ENCODE measurements around the gene MACC1. TPM values are rescaled to one million over a fixed set of nuclear protein-coding genes. Genes with fewer than 3 reads are reported as not detected.
A peak's percentile ranks its signal among the peaks of the same experiment; 100 is the strongest.
"Not testable (repeated sequence)": the region's sequence is repeated elsewhere in the genome, so short reads cannot be mapped to it uniquely, and the experiment has no call there.

Gene MACC1
- total RNA-seq, 1 experiment from 2014 or later: 0.21 TPM

DNA sequence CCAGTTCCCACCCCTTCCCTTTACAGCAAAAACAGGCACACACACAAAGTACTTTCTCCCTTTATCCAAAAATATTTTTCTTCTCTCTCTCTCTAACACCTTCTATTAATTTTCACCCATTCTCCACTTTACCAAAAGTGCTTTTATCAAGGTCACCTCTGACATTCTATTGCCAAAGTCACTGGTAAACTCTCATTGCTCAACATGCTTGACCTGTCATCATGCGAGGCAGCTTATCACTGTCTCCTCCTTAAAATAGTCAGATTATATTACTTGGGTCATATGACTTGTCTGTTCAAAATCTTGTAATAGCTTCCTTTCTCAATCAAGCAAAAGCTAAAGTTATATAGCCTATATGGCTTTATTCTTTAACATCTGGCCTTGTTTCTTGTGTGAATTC is 28.6 kb downstream of the MACC1 start:
- H3K36me3 ChIP-seq (replicated peaks; ENCODE audit: control insufficient read depth, insufficient read depth, low read length): no peaks in the 10 kb centered on the region
- no peak for DNase-seq
- H3K27me3 ChIP-seq (ENCODE audit: control insufficient read depth, insufficient read depth, low read length): no peaks in the 10 kb centered on the region
- no peak overlapping the region for H3K4me3 ChIP-seq (ENCODE audit: insufficient read depth, low read depth, low read length)

DNA sequence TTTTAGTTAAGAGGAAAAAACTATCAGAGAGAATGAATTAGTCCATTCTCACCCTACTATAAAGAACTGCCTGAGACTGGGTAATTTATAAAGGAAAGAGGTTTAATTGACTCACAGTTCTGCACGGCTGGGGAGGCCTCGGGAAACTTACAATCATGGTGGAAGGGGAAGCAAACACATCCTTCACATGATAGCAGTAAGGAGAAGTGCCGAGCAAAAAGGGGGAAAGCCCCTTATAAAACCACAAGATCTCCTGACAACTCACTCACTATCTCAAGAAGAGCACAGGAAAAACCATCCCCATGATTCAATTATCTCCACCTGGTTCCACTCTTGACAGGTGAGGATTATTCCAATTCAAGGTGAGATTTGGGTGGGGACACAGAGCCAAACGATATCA is 29.3 kb downstream of the MACC1 start:
- not testable (repeated sequence) for H3K4me3 ChIP-seq (ENCODE audit: insufficient read depth, low read depth, low read length); H3K27me3 ChIP-seq (ENCODE audit: control insufficient read depth, insufficient read depth, low read length); DNase-seq; H3K36me3 ChIP-seq (replicated peaks; ENCODE audit: control insufficient read depth, insufficient read depth, low read length)

DNA sequence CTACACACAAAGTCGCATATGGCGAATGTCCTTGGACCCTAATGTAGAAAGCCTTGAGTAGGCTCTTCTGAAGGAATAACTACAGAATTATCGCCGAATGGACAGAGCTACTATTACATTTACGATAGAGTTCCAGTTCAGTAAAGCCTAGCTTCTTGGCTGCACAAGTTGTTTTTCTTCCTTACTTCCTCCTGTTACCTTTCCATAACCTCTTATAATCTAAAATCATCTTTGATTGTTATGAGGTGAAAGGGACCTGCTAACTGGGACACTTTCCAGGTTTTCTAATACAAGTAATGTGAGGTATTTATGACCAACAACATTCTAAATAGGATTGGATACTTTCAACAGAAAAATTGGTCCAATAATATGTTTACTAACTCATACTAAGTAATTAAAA is 31.2 kb downstream of the MACC1 start:
- Histone ChIP-seq H3K27me3 (ENCODE audit: control insufficient read depth, insufficient read depth, low read length) (no peaks in the 10 kb centered on the region), H3K4me3 (ENCODE audit: insufficient read depth, low read depth, low read length) (no peak overlapping the region), H3K36me3 (replicated peaks; ENCODE audit: control insufficient read depth, insufficient read depth, low read length) (no peaks in the 10 kb centered on the region)
- no peak for DNase-seq

DNA sequence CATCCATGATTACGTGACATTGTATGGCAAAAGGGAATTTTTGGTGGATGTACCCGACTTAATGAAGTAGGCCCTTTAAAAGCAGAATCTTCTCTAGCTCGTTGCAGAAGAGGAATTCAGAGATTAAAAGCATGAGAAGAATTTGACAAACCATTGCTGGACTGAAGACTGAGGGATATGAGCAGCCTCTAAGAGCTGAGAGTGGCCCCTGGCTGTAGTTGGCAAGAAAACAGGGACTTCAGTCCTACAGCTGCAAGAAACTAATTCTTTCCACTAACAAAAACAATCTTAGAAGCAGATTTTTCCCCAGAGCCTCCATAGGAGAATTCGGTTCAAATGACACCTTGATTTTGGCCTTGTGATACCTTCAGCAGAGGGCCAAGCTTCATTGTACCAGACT is 34.1 kb downstream of the MACC1 start:
- no peak for DNase-seq
- Histone ChIP-seq H3K27me3 (ENCODE audit: control insufficient read depth, insufficient read depth, low read length) (no peaks in the 10 kb centered on the region), H3K4me3 (ENCODE audit: insufficient read depth, low read depth, low read length) (no peak overlapping the region), H3K36me3 (replicated peaks; ENCODE audit: control insufficient read depth, insufficient read depth, low read length) (no peaks in the 10 kb centered on the region)

DNA sequence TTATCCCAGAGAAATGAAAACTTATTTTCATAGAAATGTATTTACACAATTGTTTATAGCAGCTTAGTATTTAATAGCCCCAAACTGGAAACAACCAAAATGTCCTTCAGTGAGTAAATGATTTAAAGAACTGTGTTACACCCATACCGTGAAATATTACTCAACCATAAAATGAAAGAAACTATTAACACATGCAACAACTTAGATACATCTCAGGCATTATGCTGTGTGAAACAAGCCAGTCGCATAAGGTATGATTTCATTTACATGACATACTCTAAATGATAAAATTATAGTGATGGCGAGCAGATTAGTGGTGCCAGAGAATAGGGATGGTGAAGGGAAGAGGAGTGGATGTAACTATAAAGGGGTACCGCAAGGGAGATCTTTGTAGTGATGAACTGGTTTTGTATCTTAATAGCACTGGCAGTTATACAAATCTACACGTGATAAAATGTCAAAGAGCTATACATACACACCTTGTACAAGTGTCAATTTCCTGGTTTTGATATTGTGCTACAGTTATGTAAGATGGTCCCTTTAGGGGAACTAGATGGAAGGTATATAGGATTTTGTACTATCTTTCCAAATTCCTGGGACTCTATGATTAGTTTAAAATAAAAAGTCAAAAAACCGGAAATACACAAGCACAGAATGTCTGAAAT is 40.5 kb downstream of the MACC1 start:
- Histone ChIP-seq H3K4me3 (ENCODE audit: insufficient read depth, low read depth, low read length) (no peak overlapping the region), H3K27me3 (ENCODE audit: control insufficient read depth, insufficient read depth, low read length) (no peaks in the 10 kb centered on the region), H3K36me3 (replicated peaks; ENCODE audit: control insufficient read depth, insufficient read depth, low read length) (no peaks in the 10 kb centered on the region)
- DNase-seq: no peak

DNA sequence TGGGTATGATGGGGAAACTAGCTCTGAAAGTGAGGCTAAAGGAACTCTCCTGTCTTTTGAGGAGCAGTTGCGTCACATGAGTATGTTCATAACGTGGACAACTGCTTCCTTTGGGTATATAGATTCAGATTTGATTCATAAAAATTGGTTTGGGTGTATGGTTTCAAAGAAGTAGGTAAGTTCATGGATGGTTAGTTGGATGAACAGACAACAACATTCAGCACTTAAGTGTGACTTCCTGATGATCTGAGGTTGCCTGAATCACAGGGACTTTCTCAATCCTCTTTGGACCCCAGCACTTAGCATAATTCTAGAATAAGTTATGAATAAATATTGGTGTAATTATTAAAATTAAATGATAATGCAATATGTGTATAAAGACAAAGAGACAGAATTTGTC is 43.4 kb downstream of the MACC1 start:
- Histone ChIP-seq H3K36me3 (replicated peaks; ENCODE audit: control insufficient read depth, insufficient read depth, low read length) (no peaks in the 10 kb centered on the region), H3K4me3 (ENCODE audit: insufficient read depth, low read depth, low read length) (no peak overlapping the region), H3K27me3 (ENCODE audit: control insufficient read depth, insufficient read depth, low read length) (no peaks in the 10 kb centered on the region)
- no peak for DNase-seq

DNA sequence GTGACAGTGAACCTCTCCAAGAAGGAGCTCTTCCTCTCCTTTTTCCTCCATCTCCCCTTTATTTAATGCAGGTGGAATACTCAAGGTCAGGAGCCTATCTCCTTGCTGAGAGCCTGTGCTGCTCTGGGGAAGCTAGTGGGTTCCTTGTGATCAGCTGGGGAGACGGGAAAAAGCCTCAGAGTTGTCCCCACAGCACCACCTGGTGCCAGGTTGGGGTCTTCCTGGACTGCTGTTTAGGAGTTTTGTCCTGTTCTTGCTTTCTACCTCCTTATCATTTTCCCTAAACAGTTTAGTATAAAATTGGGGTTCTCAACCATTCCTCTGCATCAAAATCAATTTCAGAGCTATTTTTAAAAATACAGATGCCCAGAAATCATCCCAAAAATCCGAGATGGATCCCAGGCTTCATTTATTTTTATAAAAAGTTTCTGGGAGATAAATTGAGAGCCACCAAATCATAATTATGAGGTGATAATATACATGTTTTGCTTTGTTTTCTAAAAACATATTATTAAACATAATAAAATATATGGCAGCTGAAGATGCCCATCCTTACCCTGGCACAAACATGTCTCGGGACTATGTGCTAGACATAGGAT is 44.3 kb downstream of the MACC1 start:
- Histone ChIP-seq H3K36me3 (replicated peaks; ENCODE audit: control insufficient read depth, insufficient read depth, low read length) (no peaks in the 10 kb centered on the region), H3K27me3 (ENCODE audit: control insufficient read depth, insufficient read depth, low read length) (no peaks in the 10 kb centered on the region), H3K4me3 (ENCODE audit: insufficient read depth, low read depth, low read length) (no peak overlapping the region)
- peak; percentile 58 for DNase-seq

DNA sequence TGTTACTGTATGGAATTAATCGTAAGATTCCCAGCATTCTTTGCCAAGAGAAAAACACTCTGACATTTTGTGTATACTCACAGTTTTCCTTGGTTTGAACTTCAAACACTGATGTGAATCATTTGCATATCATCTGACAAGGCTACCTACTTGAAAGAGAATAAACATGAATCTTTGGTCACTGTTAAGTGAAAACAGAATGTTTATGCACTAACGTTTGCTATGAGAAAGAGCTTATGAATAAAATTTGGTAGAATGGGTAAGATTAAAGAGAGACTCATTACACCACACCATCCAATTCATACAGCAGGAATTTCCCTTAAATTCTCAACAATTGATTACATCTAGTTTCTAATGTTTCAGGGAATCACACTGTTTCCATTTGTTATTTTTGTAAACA is 46.6 kb downstream of the MACC1 start:
- no peaks in the 10 kb centered on the region for H3K36me3 ChIP-seq (replicated peaks; ENCODE audit: control insufficient read depth, insufficient read depth, low read length)
- no peak overlapping the region for H3K4me3 ChIP-seq (ENCODE audit: insufficient read depth, low read depth, low read length)
- no peaks in the 10 kb centered on the region for H3K27me3 ChIP-seq (ENCODE audit: control insufficient read depth, insufficient read depth, low read length)
- no peak for DNase-seq

DNA sequence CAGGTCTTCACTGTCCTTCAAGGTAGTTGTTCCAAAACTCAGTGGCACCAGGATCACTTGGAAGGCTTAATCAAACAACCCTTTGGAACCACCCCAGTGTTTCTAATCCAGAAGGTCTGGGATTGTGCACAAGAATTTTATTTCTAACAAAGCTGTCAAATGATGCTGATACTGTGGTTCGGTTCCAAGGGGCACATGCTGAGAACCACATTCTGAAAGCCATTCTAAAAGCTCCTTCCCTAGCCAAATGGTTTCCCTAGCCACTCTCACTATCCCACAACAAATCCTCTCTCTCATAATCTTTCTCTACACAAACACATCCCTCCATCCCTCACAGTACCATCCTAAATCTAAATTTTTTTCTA is 52.1 kb downstream of the MACC1 start:
- Histone ChIP-seq H3K27me3 (ENCODE audit: control insufficient read depth, insufficient read depth, low read length) (no peaks in the 10 kb centered on the region), H3K4me3 (ENCODE audit: insufficient read depth, low read depth, low read length) (no peak overlapping the region), H3K36me3 (replicated peaks; ENCODE audit: control insufficient read depth, insufficient read depth, low read length) (no peaks in the 10 kb centered on the region)
- no peak for DNase-seq

DNA sequence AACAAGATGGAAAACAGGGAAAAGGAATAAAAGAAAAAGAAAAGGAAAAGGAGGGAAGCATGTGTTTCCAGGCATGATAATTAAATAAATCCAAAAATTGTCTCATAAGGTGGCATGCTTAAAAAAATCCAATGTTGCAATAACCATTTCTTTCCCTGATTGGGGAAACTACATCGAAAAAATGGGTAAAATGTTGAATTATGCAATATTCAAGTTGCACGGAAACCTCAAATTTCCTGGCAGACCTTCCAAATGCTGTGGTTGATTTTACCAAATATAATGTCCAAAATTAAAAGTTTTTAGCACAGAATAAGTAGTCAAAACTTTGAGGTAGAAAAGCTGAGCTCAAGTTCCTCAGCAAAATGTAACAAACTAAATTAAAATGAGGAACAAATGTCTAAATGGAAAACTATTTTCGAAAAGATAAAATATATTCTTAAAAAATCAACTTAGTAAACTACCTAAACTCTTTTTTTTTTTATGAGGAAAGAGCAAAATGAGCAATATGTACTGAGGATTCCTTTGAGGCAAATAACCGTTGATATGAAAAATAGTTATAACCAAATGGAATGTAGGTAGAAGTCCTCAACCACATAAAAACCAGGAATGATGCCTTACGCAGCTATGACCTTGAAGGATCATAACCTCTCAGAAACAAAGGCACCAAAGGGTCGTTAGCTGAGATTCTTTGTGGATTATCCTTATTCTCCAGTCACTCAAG is 52.6 kb downstream of the MACC1 start:
- no peak for DNase-seq
- Histone ChIP-seq H3K27me3 (ENCODE audit: control insufficient read depth, insufficient read depth, low read length) (no peaks in the 10 kb centered on the region), H3K4me3 (ENCODE audit: insufficient read depth, low read depth, low read length) (no peak overlapping the region), H3K36me3 (replicated peaks; ENCODE audit: control insufficient read depth, insufficient read depth, low read length) (no peaks in the 10 kb centered on the region)

DNA sequence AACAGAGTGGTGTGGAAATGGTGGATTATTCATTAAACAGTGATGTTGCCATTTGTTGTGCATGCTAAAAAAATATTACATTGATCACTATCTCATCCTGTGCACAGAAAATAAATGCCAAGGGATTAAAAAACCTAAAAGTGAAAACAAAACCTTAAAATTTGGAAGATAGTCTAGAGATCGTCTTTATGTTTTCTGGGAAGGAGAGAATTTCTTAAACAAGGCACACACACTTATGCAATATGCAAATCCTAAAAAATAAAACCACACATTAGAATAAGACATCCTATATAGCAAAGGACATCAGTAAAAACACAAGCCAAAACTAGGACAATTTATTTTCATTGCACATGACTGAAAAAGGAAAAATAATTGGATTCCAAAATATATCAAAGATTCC is 54.5 kb downstream of the MACC1 start:
- H3K27me3 ChIP-seq (ENCODE audit: control insufficient read depth, insufficient read depth, low read length): no peaks in the 10 kb centered on the region
- H3K36me3 ChIP-seq (replicated peaks; ENCODE audit: control insufficient read depth, insufficient read depth, low read length): no peaks in the 10 kb centered on the region
- DNase-seq: no peak
- H3K4me3 ChIP-seq (ENCODE audit: insufficient read depth, low read depth, low read length): no peak overlapping the region

DNA sequence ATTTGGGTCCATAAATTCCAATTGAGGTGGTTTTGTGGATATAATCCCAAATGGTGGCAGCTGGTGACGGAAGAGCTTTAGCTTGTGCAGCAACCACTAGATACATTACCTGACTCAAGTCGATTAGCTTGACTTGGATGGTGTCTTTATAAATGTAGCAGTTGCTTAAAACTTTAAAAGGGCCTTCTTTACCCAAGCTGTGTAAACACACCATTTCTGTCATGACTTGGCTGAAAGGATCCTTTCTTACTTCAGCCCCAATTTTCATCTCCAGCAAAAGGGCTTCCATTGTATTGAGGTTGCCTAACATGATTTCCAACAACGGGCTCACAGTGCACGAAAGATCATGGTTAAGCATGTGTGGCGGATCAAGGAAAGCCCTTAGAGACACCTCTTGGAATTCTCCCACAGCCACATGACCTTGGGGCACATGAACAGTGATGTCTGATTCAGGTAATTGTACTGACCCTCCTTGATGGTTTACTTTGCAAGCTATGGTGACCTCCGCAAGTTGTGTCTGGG is 57.9 kb downstream of the MACC1 start:
- no peak for DNase-seq
- no peaks in the 10 kb centered on the region for H3K36me3 ChIP-seq (replicated peaks; ENCODE audit: control insufficient read depth, insufficient read depth, low read length)
- no peak overlapping the region for H3K4me3 ChIP-seq (ENCODE audit: insufficient read depth, low read depth, low read length)
- no peaks in the 10 kb centered on the region; the same call in 1 of the 2 replicates for H3K27me3 ChIP-seq (ENCODE audit: control insufficient read depth, insufficient read depth, low read length)

DNA sequence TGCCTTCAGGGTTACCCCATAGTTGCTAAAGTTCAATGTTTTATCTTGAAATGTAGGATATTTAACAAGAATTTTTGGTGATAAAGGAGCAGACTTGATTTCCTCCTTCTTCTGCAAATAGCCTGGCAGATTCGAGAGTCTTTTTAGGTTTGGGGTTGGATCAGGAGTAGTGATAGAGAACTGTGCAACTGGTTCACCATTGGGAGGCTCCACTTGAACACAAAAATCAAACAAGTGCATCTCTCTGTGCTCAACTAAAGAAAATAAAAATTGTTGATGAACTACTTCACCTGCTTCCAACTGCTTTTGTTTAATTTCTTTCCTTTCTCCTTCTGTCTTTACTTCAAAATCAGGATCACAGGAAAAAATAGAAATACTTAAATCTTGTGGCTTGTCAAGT is 58.5 kb downstream of the MACC1 start:
- no peak overlapping the region for H3K4me3 ChIP-seq (ENCODE audit: insufficient read depth, low read depth, low read length)

DNA sequence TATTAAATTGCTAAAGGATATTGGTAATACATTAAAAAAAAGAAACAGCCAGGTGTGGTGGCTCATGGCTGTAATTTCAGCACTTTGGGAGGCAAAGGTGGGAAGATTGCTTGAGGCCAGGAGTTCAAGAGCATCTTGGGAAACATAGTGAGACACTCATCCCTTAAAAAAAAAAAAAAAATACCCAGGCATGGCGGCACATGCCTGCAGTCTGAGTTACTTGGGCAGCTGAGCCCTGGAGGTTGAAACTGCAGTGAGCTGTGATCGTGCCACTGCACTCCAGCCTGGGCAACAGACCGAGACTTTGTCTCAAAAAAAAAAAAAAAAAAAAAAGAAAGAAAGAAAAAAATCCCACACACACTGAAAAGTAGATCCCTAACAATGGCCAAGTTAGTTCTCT is 59.7 kb downstream of the MACC1 start:
- H3K36me3 ChIP-seq (replicated peaks; ENCODE audit: control insufficient read depth, insufficient read depth, low read length): no peaks in the 10 kb centered on the region
- no peak for DNase-seq
- no peak overlapping the region for H3K4me3 ChIP-seq (ENCODE audit: insufficient read depth, low read depth, low read length)
- no peaks in the 10 kb centered on the region; the same call in 1 of the 2 replicates for H3K27me3 ChIP-seq (ENCODE audit: control insufficient read depth, insufficient read depth, low read length)

More for the DNA sequence above, 58.5 kb downstream of the MACC1 start:
- no peak for DNase-seq
- H3K27me3 ChIP-seq (ENCODE audit: control insufficient read depth, insufficient read depth, low read length): no peaks in the 10 kb centered on the region; the same call in 1 of the 2 replicates
- H3K36me3 ChIP-seq (replicated peaks; ENCODE audit: control insufficient read depth, insufficient read depth, low read length): no peaks in the 10 kb centered on the region

DNA sequence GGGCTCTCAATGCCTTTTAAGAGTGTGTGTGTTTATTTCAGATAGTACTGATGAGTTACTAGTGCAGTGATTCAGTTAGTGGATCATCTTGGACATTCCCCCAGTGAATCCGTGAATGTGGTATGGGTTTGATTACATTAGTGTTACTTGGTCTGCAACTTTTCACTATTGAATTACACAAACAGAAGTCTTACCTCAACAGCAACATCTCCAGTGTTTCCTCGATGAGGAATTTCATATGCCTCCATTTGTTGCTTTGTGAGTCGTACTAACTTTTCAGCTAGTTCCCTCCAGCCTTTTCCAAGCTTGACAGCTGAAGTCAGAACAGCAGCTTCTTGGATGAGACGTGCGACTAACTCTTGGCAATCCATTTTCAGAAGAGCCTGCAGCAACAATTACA is 63.2 kb downstream of the MACC1 start:
- no peaks in the 10 kb centered on the region; the same call in 1 of the 2 replicates for H3K27me3 ChIP-seq (ENCODE audit: control insufficient read depth, insufficient read depth, low read length)
- no peak for DNase-seq
- H3K36me3 ChIP-seq (replicated peaks; ENCODE audit: control insufficient read depth, insufficient read depth, low read length): no peaks in the 10 kb centered on the region
- H3K4me3 ChIP-seq (ENCODE audit: insufficient read depth, low read depth, low read length): no peak overlapping the region

Measured in H7 (cell line).